ENCODE data around the gene AHSP. TPM values are rescaled to one million over a fixed set of nuclear protein-coding genes. Genes with fewer than 3 reads are reported as not detected.
"Not testable (repeated sequence)": the region's sequence is repeated elsewhere in the genome, so short reads cannot be mapped to it uniquely, and the experiment has no call there.

AHSP gene
- total RNA-seq, 1 experiment from 2014 or later: not detected

- no peaks in the 10 kb centered on the region for H3K9me3 ChIP-seq (replicated peaks)
These were observed 2.7 kb downstream of the AHSP start for GRCh38 chr16:31530405-31530804.

GRCh38 chr16:31531096-31531495 is 3.4 kb downstream of the AHSP start:
- Histone ChIP-seq H3K4me3 (no peak overlapping the region), H3K9me3 (replicated peaks) (no peaks in the 10 kb centered on the region), H3K36me3 (no peaks in the 10 kb centered on the region), H3K27ac (no peak overlapping the region), H3K27me3 (replicated peaks) (peaks cover 17% of the 10 kb centered on the region), H3K4me1 (replicated peaks) (no peaks in the 10 kb centered on the region)
- DNase-seq (ENCODE audit: low read depth in 1 of 2, low spot score in 2 of 2): no peak

More at GRCh38 chr16:31530405-31530804, 2.7 kb downstream of the AHSP start:
- DNase-seq (ENCODE audit: low read depth in 1 of 2, low spot score in 2 of 2): no peak
- Histone ChIP-seq H3K4me1 (replicated peaks) (no peaks in the 10 kb centered on the region), H3K27ac (no peak overlapping the region), H3K27me3 (replicated peaks) (peaks cover 17% of the 10 kb centered on the region), H3K4me3 (no peak overlapping the region), H3K36me3 (no peaks in the 10 kb centered on the region)

- Histone ChIP-seq H3K4me1 (replicated peaks) (no peaks in the 10 kb centered on the region), H3K4me3 (no peak overlapping the region)
- no peak for DNase-seq (ENCODE audit: low read depth in 1 of 2, low spot score in 2 of 2)
These were observed 4.4 kb downstream of the AHSP start for GRCh38 chr16:31532120-31532519.

GRCh38 chr16:31532896-31533295 is 5.2 kb downstream of the AHSP start:
- 0 out of 2 replicates have a peak, but pooled peaks cover 3% of the 10 kb centered on the region for H3K4me1 ChIP-seq (replicated peaks)
- H3K27me3 ChIP-seq (replicated peaks): peaks cover 21% of the 10 kb centered on the region
- no peaks in the 10 kb centered on the region for H3K36me3 ChIP-seq
- H3K9me3 ChIP-seq (replicated peaks): no peaks in the 10 kb centered on the region
- no peak for DNase-seq (ENCODE audit: low read depth in 1 of 2, low spot score in 2 of 2)
- H3K4me3 ChIP-seq: no peak overlapping the region
- no peak overlapping the region for H3K27ac ChIP-seq

More at GRCh38 chr16:31532120-31532519, 4.4 kb downstream of the AHSP start:
- H3K9me3 ChIP-seq (replicated peaks): no peaks in the 10 kb centered on the region
- no peaks in the 10 kb centered on the region for H3K36me3 ChIP-seq
- peaks cover 17% of the 10 kb centered on the region for H3K27me3 ChIP-seq (replicated peaks)
- no peak overlapping the region for H3K27ac ChIP-seq

GRCh38 chr16:31535737-31536136 is 8.0 kb downstream of the AHSP start:
- Histone ChIP-seq H3K27ac (no peak overlapping the region), H3K4me3 (no peak overlapping the region), H3K27me3 (replicated peaks) (peaks cover 5% of the 10 kb centered on the region; the same call in 1 of the 2 replicates), H3K36me3 (no peaks in the 10 kb centered on the region), H3K4me1 (replicated peaks) (0 out of 2 replicates have a peak, but pooled peaks cover 3% of the 10 kb centered on the region), H3K9me3 (replicated peaks) (no peaks in the 10 kb centered on the region)
- no peak for DNase-seq (ENCODE audit: low read depth in 1 of 2, low spot score in 2 of 2)

- Histone ChIP-seq H3K27ac (no peak overlapping the region), H3K36me3 (no peaks in the 10 kb centered on the region), H3K4me3 (no peak overlapping the region), H3K4me1 (replicated peaks) (0 out of 2 replicates have a peak, but pooled peaks cover 3% of the 10 kb centered on the region), H3K27me3 (replicated peaks) (0 out of 2 replicates have a peak, but pooled peaks cover 4% of the 10 kb centered on the region), H3K9me3 (replicated peaks) (no peaks in the 10 kb centered on the region)
- no peak for DNase-seq (ENCODE audit: low read depth in 1 of 2, low spot score in 2 of 2)
These were observed 9.2 kb downstream of the AHSP start for GRCh38 chr16:31536804-31537361.

- H3K36me3 ChIP-seq: no peaks in the 10 kb centered on the region
- 0 out of 2 replicates have a peak overlapping the region, but pooled peaks have one; percentile 4 for H3K4me3 ChIP-seq
- no peaks in the 10 kb centered on the region for H3K9me3 ChIP-seq (replicated peaks)
- H3K4me1 ChIP-seq (replicated peaks): 0 out of 2 replicates have a peak, but pooled peaks cover 3% of the 10 kb centered on the region
- DNase-seq (ENCODE audit: low read depth in 1 of 2, low spot score in 2 of 2): no peak
- H3K27ac ChIP-seq: no peak overlapping the region
- H3K27me3 ChIP-seq (replicated peaks): 0 out of 2 replicates have a peak, but pooled peaks cover 4% of the 10 kb centered on the region
These were observed 9.9 kb downstream of the AHSP start for GRCh38 chr16:31537362-31538242.

GRCh38 chr16:31538243-31538598 is 10.5 kb downstream of the AHSP start:
- not testable (repeated sequence) for H3K36me3 ChIP-seq; DNase-seq (ENCODE audit: low read depth in 1 of 2, low spot score in 2 of 2); H3K4me1 ChIP-seq (replicated peaks); H3K27me3 ChIP-seq (replicated peaks); H3K4me3 ChIP-seq; H3K9me3 ChIP-seq (replicated peaks); H3K27ac ChIP-seq

GRCh38 chr16:31539762-31540161 is 12.1 kb downstream of the AHSP start:
- not testable (repeated sequence) for H3K27ac ChIP-seq; H3K27me3 ChIP-seq (replicated peaks); H3K36me3 ChIP-seq; H3K4me3 ChIP-seq; H3K9me3 ChIP-seq (replicated peaks); H3K4me1 ChIP-seq (replicated peaks); DNase-seq (ENCODE audit: low read depth in 1 of 2, low spot score in 2 of 2)

- H3K4me3 ChIP-seq: no peak overlapping the region
- H3K9me3 ChIP-seq (replicated peaks): no peaks in the 10 kb centered on the region
- H3K27me3 ChIP-seq (replicated peaks): no peaks in the 10 kb centered on the region
- no peaks in the 10 kb centered on the region for H3K36me3 ChIP-seq
- DNase-seq (ENCODE audit: low read depth in 1 of 2, low spot score in 2 of 2): no peak
- H3K27ac ChIP-seq: no peak overlapping the region
- no peaks in the 10 kb centered on the region for H3K4me1 ChIP-seq (replicated peaks)
These were observed 15.1 kb downstream of the AHSP start for GRCh38 chr16:31542763-31543162.

GRCh38 chr16:31561426-31562233 is 33.9 kb downstream of the AHSP start:
- no peak overlapping the region for H3K27ac ChIP-seq
- no peak for DNase-seq (ENCODE audit: low read depth in 1 of 2, low spot score in 2 of 2)
- H3K36me3 ChIP-seq: no peaks in the 10 kb centered on the region
- no peak overlapping the region for H3K4me3 ChIP-seq
- H3K4me1 ChIP-seq (replicated peaks): no peaks in the 10 kb centered on the region
- H3K9me3 ChIP-seq (replicated peaks): no peaks in the 10 kb centered on the region
- H3K27me3 ChIP-seq (replicated peaks): no peaks in the 10 kb centered on the region

GRCh38 chr16:31568577-31569359 is 41.1 kb downstream of the AHSP start:
- no peak overlapping the region for H3K27ac ChIP-seq
- no peaks in the 10 kb centered on the region for H3K4me1 ChIP-seq (replicated peaks)
- H3K36me3 ChIP-seq: no peaks in the 10 kb centered on the region
- H3K9me3 ChIP-seq (replicated peaks): no peaks in the 10 kb centered on the region
- no peaks in the 10 kb centered on the region; the same call in 1 of the 2 replicates for H3K27me3 ChIP-seq (replicated peaks)
- H3K4me3 ChIP-seq: no peak overlapping the region
- DNase-seq (ENCODE audit: low read depth in 1 of 2, low spot score in 2 of 2): no peak

GRCh38 chr16:31569360-31569717 is 41.6 kb downstream of the AHSP start:
- no peaks in the 10 kb centered on the region for H3K4me1 ChIP-seq (replicated peaks)
- no peak for DNase-seq (ENCODE audit: low read depth in 1 of 2, low spot score in 2 of 2)
- no peaks in the 10 kb centered on the region for H3K36me3 ChIP-seq
- H3K27me3 ChIP-seq (replicated peaks): no peaks in the 10 kb centered on the region; the same call in 1 of the 2 replicates
- no peaks in the 10 kb centered on the region for H3K9me3 ChIP-seq (replicated peaks)
- no peak overlapping the region for H3K4me3 ChIP-seq
- H3K27ac ChIP-seq: no peak overlapping the region
